ENCODE data around the gene RNASE9.
"Not testable (repeated sequence)": the region's sequence is repeated elsewhere in the genome, so short reads cannot be mapped to it uniquely, and the experiment has no call there.

RNASE9 gene

GRCh38 chr14:20560961-20561360, at the start of gene RNASE9:
RNASE9 (minus strand) TSS chr14:20561047.
- Histone ChIP-seq H3K4me3 (ENCODE audit: low read length) (no peak within 1 kb of the TSS), H2AFZ (ENCODE audit: low read depth, low read length) (no peak within 1 kb of the TSS), H3K9me3 (ENCODE audit: low read length) (no peaks in the 10 kb centered on the region), H3K4me1 (ENCODE audit: insufficient read depth, low read length) (no peaks in the 10 kb centered on the region), H3K27me3 (ENCODE audit: insufficient read depth, low read length) (peaks cover 2% of the 10 kb centered on the region), H3K36me3 (ENCODE audit: insufficient read depth, low read length) (no peaks in the 10 kb centered on the region)

- Histone ChIP-seq H3K4me1 (ENCODE audit: insufficient read depth, low read length) (peaks cover 5% of the 10 kb centered on the region), H3K9me3 (ENCODE audit: low read length) (no peaks in the 10 kb centered on the region), H3K36me3 (ENCODE audit: insufficient read depth, low read length) (no peaks in the 10 kb centered on the region), H2AFZ (ENCODE audit: low read depth, low read length) (peak overlapping the region; percentile 95), H3K4me3 (ENCODE audit: low read length) (peak overlapping the region; percentile 91), H3K27me3 (ENCODE audit: insufficient read depth, low read length) (no peaks in the 10 kb centered on the region)
Measured at GRCh38 chr14:20610002-20610765, 49.3 kb upstream of the RNASE9 start.

- Histone ChIP-seq H2AFZ (ENCODE audit: low read depth, low read length) (peak overlapping the region; percentile 95), H3K9me3 (ENCODE audit: low read length) (no peaks in the 10 kb centered on the region), H3K4me1 (ENCODE audit: insufficient read depth, low read length) (peaks cover under 1% of the 10 kb centered on the region), H3K36me3 (ENCODE audit: insufficient read depth, low read length) (no peaks in the 10 kb centered on the region), H3K4me3 (ENCODE audit: low read length) (peak overlapping the region; percentile 91), H3K27me3 (ENCODE audit: insufficient read depth, low read length) (no peaks in the 10 kb centered on the region)
Measured at GRCh38 chr14:20609215-20610001, 48.6 kb upstream of the RNASE9 start.

GRCh38 chr14:20608383-20609110, 47.7 kb upstream of the RNASE9 start:
- H2AFZ ChIP-seq (ENCODE audit: low read depth, low read length), result no peak overlapping the region
- H3K4me3 ChIP-seq (ENCODE audit: low read length), result no peak overlapping the region
- no peaks in the 10 kb centered on the region for H3K4me1 ChIP-seq (ENCODE audit: insufficient read depth, low read length)

GRCh38 chr14:20607617-20608016, 46.8 kb upstream of the RNASE9 start:
- Histone ChIP-seq H3K36me3 (ENCODE audit: insufficient read depth, low read length) (no peaks in the 10 kb centered on the region), H3K27me3 (ENCODE audit: insufficient read depth, low read length) (no peaks in the 10 kb centered on the region), H2AFZ (ENCODE audit: low read depth, low read length) (no peak overlapping the region), H3K9me3 (ENCODE audit: low read length) (no peaks in the 10 kb centered on the region), H3K4me3 (ENCODE audit: low read length) (no peak overlapping the region), H3K4me1 (ENCODE audit: insufficient read depth, low read length) (no peaks in the 10 kb centered on the region)

More at GRCh38 chr14:20608383-20609110, 47.7 kb upstream of the RNASE9 start:
- Histone ChIP-seq H3K27me3 (ENCODE audit: insufficient read depth, low read length) (no peaks in the 10 kb centered on the region), H3K36me3 (ENCODE audit: insufficient read depth, low read length) (no peaks in the 10 kb centered on the region), H3K9me3 (ENCODE audit: low read length) (no peaks in the 10 kb centered on the region)

GRCh38 chr14:20606902-20607242, 46.0 kb upstream of the RNASE9 start:
- no peaks in the 10 kb centered on the region for H3K9me3 ChIP-seq (ENCODE audit: low read length)
- no peak overlapping the region for H3K4me3 ChIP-seq (ENCODE audit: low read length)
- no peaks in the 10 kb centered on the region for H3K4me1 ChIP-seq (ENCODE audit: insufficient read depth, low read length)
- H3K27me3 ChIP-seq (ENCODE audit: insufficient read depth, low read length), result no peaks in the 10 kb centered on the region
- H2AFZ ChIP-seq (ENCODE audit: low read depth, low read length), result no peak overlapping the region
- no peaks in the 10 kb centered on the region for H3K36me3 ChIP-seq (ENCODE audit: insufficient read depth, low read length)

GRCh38 chr14:20606190-20606901, 45.5 kb upstream of the RNASE9 start:
- H2AFZ ChIP-seq (ENCODE audit: low read depth, low read length), result no peak overlapping the region
- no peaks in the 10 kb centered on the region for H3K36me3 ChIP-seq (ENCODE audit: insufficient read depth, low read length)
- H3K9me3 ChIP-seq (ENCODE audit: low read length), result no peaks in the 10 kb centered on the region
- no peak overlapping the region for H3K4me3 ChIP-seq (ENCODE audit: low read length)
- no peaks in the 10 kb centered on the region for H3K27me3 ChIP-seq (ENCODE audit: insufficient read depth, low read length)
- H3K4me1 ChIP-seq (ENCODE audit: insufficient read depth, low read length), result no peaks in the 10 kb centered on the region

GRCh38 chr14:20603813-20604690, 43.2 kb upstream of the RNASE9 start:
- Histone ChIP-seq H3K27me3 (ENCODE audit: insufficient read depth, low read length) (no peaks in the 10 kb centered on the region), H2AFZ (ENCODE audit: low read depth, low read length) (no peak overlapping the region), H3K4me1 (ENCODE audit: insufficient read depth, low read length) (no peaks in the 10 kb centered on the region), H3K9me3 (ENCODE audit: low read length) (no peaks in the 10 kb centered on the region), H3K36me3 (ENCODE audit: insufficient read depth, low read length) (no peaks in the 10 kb centered on the region), H3K4me3 (ENCODE audit: low read length) (no peak overlapping the region)

GRCh38 chr14:20602583-20602982, 41.7 kb upstream of the RNASE9 start:
- Histone ChIP-seq H3K36me3 (ENCODE audit: insufficient read depth, low read length) (no peaks in the 10 kb centered on the region), H2AFZ (ENCODE audit: low read depth, low read length) (no peak overlapping the region), H3K27me3 (ENCODE audit: insufficient read depth, low read length) (no peaks in the 10 kb centered on the region), H3K9me3 (ENCODE audit: low read length) (no peaks in the 10 kb centered on the region), H3K4me3 (ENCODE audit: low read length) (no peak overlapping the region), H3K4me1 (ENCODE audit: insufficient read depth, low read length) (no peaks in the 10 kb centered on the region)

- Histone ChIP-seq H3K4me3 (ENCODE audit: low read length) (no peak overlapping the region), H3K9me3 (ENCODE audit: low read length) (no peaks in the 10 kb centered on the region), H3K36me3 (ENCODE audit: insufficient read depth, low read length) (no peaks in the 10 kb centered on the region), H2AFZ (ENCODE audit: low read depth, low read length) (no peak overlapping the region), H3K27me3 (ENCODE audit: insufficient read depth, low read length) (no peaks in the 10 kb centered on the region), H3K4me1 (ENCODE audit: insufficient read depth, low read length) (no peaks in the 10 kb centered on the region)
Measured at GRCh38 chr14:20601522-20601921, 40.7 kb upstream of the RNASE9 start.

GRCh38 chr14:20597108-20597507, 36.3 kb upstream of the RNASE9 start:
- Histone ChIP-seq H2AFZ (ENCODE audit: low read depth, low read length) (no peak overlapping the region), H3K36me3 (ENCODE audit: insufficient read depth, low read length) (no peaks in the 10 kb centered on the region), H3K27me3 (ENCODE audit: insufficient read depth, low read length) (no peaks in the 10 kb centered on the region), H3K4me3 (ENCODE audit: low read length) (no peak overlapping the region), H3K9me3 (ENCODE audit: low read length) (no peaks in the 10 kb centered on the region), H3K4me1 (ENCODE audit: insufficient read depth, low read length) (no peaks in the 10 kb centered on the region)

- H3K4me1 ChIP-seq (ENCODE audit: insufficient read depth, low read length); H2AFZ ChIP-seq (ENCODE audit: low read depth, low read length); H3K27me3 ChIP-seq (ENCODE audit: insufficient read depth, low read length); H3K36me3 ChIP-seq (ENCODE audit: insufficient read depth, low read length); H3K9me3 ChIP-seq (ENCODE audit: low read length); H3K4me3 ChIP-seq (ENCODE audit: low read length): not testable (repeated sequence)
Measured at GRCh38 chr14:20595726-20596125, 34.9 kb upstream of the RNASE9 start.
